ACHN (cell line): Measurements from ENCODE around the gene TBC1D3H.
"Not testable (repeated sequence)": the region's sequence is repeated elsewhere in the genome, so short reads cannot be mapped to it uniquely, and the experiment has no call there.

ENCODE experiments used
- DNase-seq: peaks from one replicate; pipeline ENCODE4 v3.0.0-alpha.2; 2015
- in situ Hi-C: cut with HindIII; loops from 2 replicates; pipeline ENCODE4 v1.10.0; 2017; ENCODE audit warnings: low sequenced_read_pairs, low pct_ligation_motif_present, low pct_unique_long_range_greater_than_20kb

The TBC1D3H gene

DNA sequence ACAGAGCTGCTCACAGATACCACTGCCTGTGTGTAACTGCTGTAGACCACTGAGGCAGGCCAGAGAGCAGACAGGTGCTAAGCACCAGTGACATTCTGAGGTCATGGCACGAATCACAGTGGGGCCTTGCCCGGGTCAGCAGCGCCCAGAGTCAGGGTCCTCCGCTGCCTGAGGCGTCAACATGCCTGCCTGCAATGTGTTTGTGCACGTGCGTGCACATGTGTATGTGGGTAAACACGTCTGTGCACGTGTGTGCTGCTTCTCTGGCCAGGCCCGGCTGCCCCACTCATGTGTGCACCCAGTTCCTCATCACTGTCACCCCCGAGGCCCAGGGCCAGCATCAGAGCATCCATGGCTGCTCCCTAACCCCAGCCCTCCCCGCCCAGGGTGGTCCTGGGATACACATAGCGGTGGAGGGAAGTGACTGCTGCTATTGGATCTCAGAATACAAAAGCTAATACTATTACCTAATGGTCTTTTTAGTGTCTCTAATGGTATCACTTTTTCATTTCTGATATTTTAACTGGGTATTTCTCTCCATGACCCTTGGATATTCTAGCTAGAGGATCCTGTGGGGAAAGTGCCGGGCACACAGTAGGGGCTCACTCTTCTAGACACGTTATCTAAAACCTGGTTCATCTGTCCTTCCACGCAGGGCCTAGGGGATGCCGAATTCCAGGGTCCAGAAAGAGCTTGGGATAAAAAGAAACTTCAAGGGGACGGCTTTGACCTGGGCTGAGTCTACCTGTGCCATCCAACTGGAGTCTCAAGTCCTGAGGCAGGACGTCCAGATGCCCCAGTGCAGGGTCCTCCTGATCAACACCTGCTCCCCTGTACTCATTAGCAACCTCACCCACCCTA lies at the start of gene TBC1D3H:
Gene TBC1D3H, minus strand, starts transcription at position 51 of the 861 bp plus-strand sequence. CDS start 1,540 bp downstream, outside the sequence.
- in situ Hi-C loops, DNase-seq: not testable (repeated sequence)

DNA sequence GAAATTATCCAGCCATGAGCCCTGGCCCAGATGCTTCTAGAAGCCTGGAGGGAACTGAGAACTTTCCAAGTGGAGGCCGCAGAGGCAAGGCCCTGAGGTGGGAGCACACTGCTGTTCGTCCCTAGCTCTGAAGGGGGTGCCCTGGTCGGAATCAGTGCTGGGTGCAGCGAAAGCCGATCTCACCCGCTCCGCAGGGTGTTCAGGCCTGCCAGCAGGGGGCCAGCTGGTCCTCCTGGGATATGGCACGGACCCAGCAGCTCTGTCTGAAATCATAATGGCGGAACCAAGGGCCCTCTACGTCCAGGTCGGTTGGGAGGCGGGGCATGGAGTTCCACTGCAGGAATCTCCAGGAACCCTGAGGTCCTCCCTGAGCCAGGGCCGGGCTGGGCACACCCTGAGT lies 40.7 kb upstream of the TBC1D3H start:
- DNase-seq, in situ Hi-C loops: not testable (repeated sequence)

DNA sequence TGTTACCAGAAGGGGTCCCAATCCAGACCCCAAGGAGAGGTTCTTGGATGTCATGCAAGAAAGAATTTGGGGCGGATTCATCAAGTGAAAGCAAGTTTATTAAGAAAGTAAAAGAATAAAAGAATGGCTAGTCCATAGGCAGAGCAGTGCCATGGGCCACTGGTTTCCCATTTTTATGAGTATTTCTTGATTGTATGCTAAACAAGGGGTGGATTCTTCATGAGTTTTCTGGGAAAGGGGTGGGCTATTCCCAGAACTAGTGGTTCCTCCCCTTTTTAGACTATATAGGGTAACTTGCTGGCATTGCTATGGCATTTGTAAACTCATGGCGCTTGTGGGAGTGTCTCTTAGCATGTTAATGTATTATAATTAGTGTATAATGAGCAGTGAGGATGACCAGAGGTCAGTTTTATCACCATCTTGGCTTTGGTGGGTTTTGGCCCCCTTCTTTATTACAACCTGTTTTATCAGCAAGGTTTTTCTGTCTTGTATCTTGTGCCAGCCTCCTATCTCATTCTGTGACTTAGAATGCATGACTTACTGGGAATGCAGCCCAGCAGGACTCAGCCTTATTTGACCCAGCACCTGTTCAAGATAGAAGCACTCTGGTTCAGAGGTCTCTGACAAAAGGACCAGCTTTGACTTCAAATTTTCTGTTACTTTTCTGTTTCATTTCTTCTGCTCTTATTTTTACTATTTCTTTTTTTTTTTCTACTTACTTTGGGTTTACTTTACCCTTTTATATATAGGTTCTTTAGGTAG lies 27.1 kb upstream of the TBC1D3H start:
- DNase-seq, in situ Hi-C loops: not testable (repeated sequence)

DNA sequence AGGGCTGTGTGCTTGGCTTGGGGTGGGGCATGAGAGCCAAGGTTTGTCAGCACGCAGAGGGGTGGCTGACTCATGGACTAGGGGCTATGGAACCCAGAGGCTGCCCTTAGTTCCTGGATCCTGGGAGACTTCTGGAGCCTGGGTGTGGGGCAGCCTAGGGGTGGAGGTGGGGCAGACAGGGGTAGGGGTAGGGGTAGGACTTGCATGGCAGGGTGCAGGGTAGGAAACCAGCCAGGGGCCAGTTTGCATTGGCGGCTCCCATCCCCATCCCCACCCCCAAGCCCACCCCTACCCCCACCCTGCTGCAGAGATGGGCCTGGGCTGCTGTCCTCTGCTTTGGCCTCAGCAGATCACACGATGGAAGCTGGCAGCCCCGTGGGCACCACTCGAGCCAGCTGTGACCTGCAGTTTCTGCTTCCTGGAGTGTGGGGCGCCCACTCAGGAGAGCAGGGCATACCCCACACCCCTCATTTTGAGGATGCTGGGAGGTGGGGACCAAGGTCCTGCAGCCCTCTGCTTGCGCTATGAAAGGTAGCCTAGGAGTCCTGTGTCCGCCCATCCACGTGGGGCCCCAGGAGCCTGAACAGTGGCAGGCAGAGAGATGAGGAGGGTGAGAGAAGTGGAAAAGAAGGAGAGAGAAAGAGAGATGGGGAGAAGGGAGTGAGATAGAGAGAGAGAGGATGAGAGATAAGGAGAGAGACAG lies 2.9 kb upstream of the TBC1D3H start:
- in situ Hi-C loops, DNase-seq: not testable (repeated sequence)

DNA sequence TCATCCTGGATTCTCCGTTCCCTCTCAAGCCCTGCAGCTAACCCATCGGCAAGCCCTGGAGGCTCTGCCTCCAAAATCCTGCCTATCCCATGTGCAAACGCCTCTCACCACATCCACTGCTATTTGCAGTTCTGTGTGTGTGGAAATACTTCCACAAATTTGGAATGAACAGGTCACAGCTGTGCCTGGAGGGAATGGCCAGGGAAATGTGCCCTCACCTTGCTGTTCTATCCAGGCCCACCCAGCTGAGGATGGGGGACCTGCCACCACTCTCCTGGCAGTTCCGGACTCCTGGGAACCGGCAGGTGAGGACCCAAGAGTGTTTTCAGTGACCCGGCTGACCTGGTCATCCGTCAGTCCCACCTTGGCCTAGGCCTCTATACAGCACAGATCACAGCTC lies 12.3 kb downstream of the TBC1D3H start:
- in situ Hi-C loops, DNase-seq: not testable (repeated sequence)

DNA sequence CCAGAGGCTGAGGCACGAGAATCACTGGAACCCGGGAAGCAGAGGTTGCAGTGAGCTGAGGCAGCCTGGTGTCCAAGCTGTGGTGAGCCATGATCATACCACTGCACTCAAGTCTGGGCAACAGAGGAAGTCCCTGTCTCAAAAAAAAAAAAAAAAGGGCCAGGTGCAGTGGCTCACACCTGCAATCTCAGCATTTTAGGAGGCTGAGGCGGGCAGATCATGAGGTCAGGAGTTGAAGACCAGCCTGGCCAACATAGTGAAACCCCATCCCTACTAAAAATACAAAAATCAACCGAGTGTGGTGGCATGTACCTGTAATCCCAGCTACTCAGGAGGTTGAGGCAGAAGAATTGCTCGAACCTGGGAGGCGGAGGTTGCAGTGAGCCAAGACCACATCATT lies 25.7 kb downstream of the TBC1D3H start:
- in situ Hi-C loops, DNase-seq: not testable (repeated sequence)
